SU-DHL-6 (cell line): ENCODE data around the gene KATNIP.

Experiments
- H2AFZ ChIP-seq: fragments of 200-600 bp; sonication (generic); 2 replicates; pipeline ENCODE4 v1.6.1; 2014; ENCODE audit warnings: low read depth, mild to moderate bottlenecking, moderate library complexity, mixed read lengths, antibody characterized with exemption, low read length; ENCODE audit not compliant: severe bottlenecking
- H3F3A ChIP-seq: fragments of 200-600 bp; shearing (Covaris generic); 2 replicates; pipeline ENCODE4 v1.6.0; 2016; ENCODE audit warnings: antibody characterized with exemption, mild to moderate bottlenecking; ENCODE audit not compliant: insufficient read depth
- H3K27ac ChIP-seq: fragments of 200-600 bp; sonication (generic); 2 replicates; pipeline ENCODE4 v1.5.1; 2016; ENCODE audit warnings: low read depth, mild to moderate bottlenecking, low read length, moderate library complexity, mixed read lengths
- H3K27me3 ChIP-seq: fragments of 200-600 bp; sonication (generic), shearing (Covaris generic); 2 replicates; pipeline ENCODE4 v1.6.0; 2014; ENCODE audit warnings: mild to moderate bottlenecking, low read length
- H3K36me3 ChIP-seq: fragments of 200-600 bp; sonication (generic); 2 replicates; pipeline ENCODE4 v1.6.1; 2014; ENCODE audit warnings: mild to moderate bottlenecking, low read length, mixed read lengths
- H3K4me2 ChIP-seq: fragments of 300-600, 200-600 bp; shearing (Covaris generic), sonication (generic); 2 replicates; pipeline ENCODE4 v1.6.0; 2014; ENCODE audit warnings: low read length, low read depth, mild to moderate bottlenecking; ENCODE audit not compliant: poor library complexity, severe bottlenecking
- H3K4me3 ChIP-seq: fragments of 200-600 bp; sonication (generic); 2 replicates; pipeline ENCODE4 v1.5.1; 2014; ENCODE audit warnings: antibody characterized with exemption, low read length, mild to moderate bottlenecking, mixed read lengths; ENCODE audit not compliant: insufficient read depth, poor library complexity, severe bottlenecking
- H3K79me2 ChIP-seq: fragments of 200-600 bp; sonication (generic); 2 replicates; pipeline ENCODE4 v1.6.1; 2014; ENCODE audit warnings: mild to moderate bottlenecking, low read length, moderate library complexity; ENCODE audit not compliant: insufficient read depth
- H3K9ac ChIP-seq: fragments of 200-600 bp; sonication (generic); 2 replicates; pipeline ENCODE4 v1.7.0; 2014; ENCODE audit warnings: mild to moderate bottlenecking, low read length
- H3K9me2 ChIP-seq: fragments of 200-600 bp; sonication (generic); replicated peaks from 2 replicates; pipeline ENCODE4 v1.6.1; 2014; ENCODE audit warnings: low read length; ENCODE audit not compliant: insufficient read depth
- H3K9me3 ChIP-seq: fragments of 200-600 bp; sonication (generic); 2 replicates; pipeline ENCODE4 v1.6.1; 2014; ENCODE audit warnings: low read length, mixed read lengths; ENCODE audit not compliant: insufficient read depth
- H4K20me1 ChIP-seq: fragments of 200-600 bp; sonication (generic); 2 replicates; pipeline ENCODE4 v1.6.1; 2014; ENCODE audit warnings: low read depth, mild to moderate bottlenecking, antibody characterized with exemption, low read length, moderate library complexity, mixed read lengths
- CTCF ChIP-seq: fragments of 200-600 bp; sonication (generic); IDR thresholded peaks from one replicate; pipeline ENCODE4 v1.5.1; 2017; ENCODE audit warnings: antibody characterized with exemption, mild to moderate bottlenecking, low read length, moderate library complexity; ENCODE audit not compliant: insufficient read depth, poor library complexity, severe bottlenecking
- EZH2phosphoT487 ChIP-seq: fragments of 200-600 bp; sonication (generic), shearing (Covaris generic); conservative IDR thresholded peaks from 2 replicates; pipeline ENCODE4 v1.6.1; 2018; ENCODE audit warnings: mild to moderate bottlenecking, antibody characterized with exemption, low read length, moderate library complexity, mixed read lengths

The KATNIP gene

GRCh38 chr16:27528294-27528693 lies 21.6 kb upstream of the KATNIP start:
- no peak for TF ChIP-seq CTCF
- no peaks in the 10 kb centered on the region for H3K9me2 ChIP-seq
- no peak overlapping the region for H3K4me3 ChIP-seq
- H3K36me3 ChIP-seq: no peaks in the 10 kb centered on the region
- no peak overlapping the region for H3K9ac ChIP-seq
- H4K20me1 ChIP-seq: no peaks in the 10 kb centered on the region
- H3K4me2 ChIP-seq: no peak overlapping the region
- H3K27me3 ChIP-seq: no peaks in the 10 kb centered on the region
- no peak overlapping the region for H2AFZ ChIP-seq
- H3K27ac ChIP-seq: no peak overlapping the region
- no peaks in the 10 kb centered on the region for H3F3A ChIP-seq
- H3K79me2 ChIP-seq: no peaks in the 10 kb centered on the region
- H3K9me3 ChIP-seq: no peaks in the 10 kb centered on the region

DNA sequence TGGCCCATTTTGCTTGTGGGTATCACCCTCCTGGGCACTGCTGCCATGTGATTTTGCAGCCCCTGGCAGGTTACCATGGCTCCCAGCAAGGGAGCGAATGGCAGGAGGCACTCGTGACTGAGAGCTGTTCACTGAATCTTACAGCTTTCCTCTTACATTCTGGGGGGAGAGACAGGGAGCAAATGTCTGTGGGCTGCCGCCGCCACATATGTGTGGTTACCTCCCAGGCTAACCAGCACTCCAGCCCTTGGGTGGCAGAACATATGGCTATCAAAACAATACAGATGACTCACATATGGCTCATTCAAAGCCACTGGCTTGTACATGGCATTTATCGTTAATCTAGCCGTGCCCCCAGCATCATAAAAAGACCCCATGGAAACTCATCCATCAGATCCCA lies 20.0 kb upstream of the KATNIP start:
- no peaks in the 10 kb centered on the region for H3F3A ChIP-seq
- H3K9me2 ChIP-seq: no peaks in the 10 kb centered on the region
- no peak overlapping the region for H3K4me2 ChIP-seq
- no peak overlapping the region for H3K27ac ChIP-seq
- H3K9ac ChIP-seq: no peak overlapping the region
- no peaks in the 10 kb centered on the region for H3K27me3 ChIP-seq
- H4K20me1 ChIP-seq: no peaks in the 10 kb centered on the region
- TF ChIP-seq CTCF: no peak
- no peak for TF ChIP-seq EZH2phosphoT487
- H2AFZ ChIP-seq: no peak overlapping the region
- no peaks in the 10 kb centered on the region for H3K9me3 ChIP-seq
- H3K4me3 ChIP-seq: no peak overlapping the region
- no peaks in the 10 kb centered on the region for H3K79me2 ChIP-seq
- no peaks in the 10 kb centered on the region for H3K36me3 ChIP-seq

- Histone ChIP-seq H4K20me1 (no peaks in the 10 kb centered on the region), H3K79me2 (no peaks in the 10 kb centered on the region), H3K9me2 (no peaks in the 10 kb centered on the region), H3F3A (no peaks in the 10 kb centered on the region), H2AFZ (no peak overlapping the region), H3K4me2 (no peak overlapping the region), H3K9me3 (no peaks in the 10 kb centered on the region), H3K27ac (no peak overlapping the region), H3K4me3 (no peak overlapping the region), H3K36me3 (no peaks in the 10 kb centered on the region), H3K27me3 (no peaks in the 10 kb centered on the region), H3K9ac (no peak overlapping the region)
- no peak for TF ChIP-seq CTCF
- TF ChIP-seq EZH2phosphoT487: no peak
Measured at GRCh38 chr16:27531186-27531585, 18.8 kb upstream of the KATNIP start.
